Upper lobe of right lung (tissue), 1 donor: ENCODE results near the gene RTL3. TPM values are rescaled to one million over a fixed set of nuclear protein-coding genes. Genes with fewer than 3 reads are reported as not detected.

Experiments
- ATAC-seq: fragments of 200-7000 bp; cut with Tn5 transposase; one replicate; pipeline ENCODE4 v1.9.1; 2020; ENCODE audit warnings: mild to moderate bottlenecking, moderate library complexity
- DNase-seq: peaks from one replicate; pipeline ENCODE4 v3.0.0-alpha.2; 2020
- H3K27ac ChIP-seq: fragments of 200-600 bp; one replicate; pipeline ENCODE4 v1.8.0; 2022
- H3K27me3 ChIP-seq: fragments of 200-600 bp; one replicate; pipeline ENCODE4 v1.8.0; 2022; ENCODE audit warnings: mild to moderate bottlenecking
- H3K36me3 ChIP-seq: fragments of 200-600 bp; one replicate; pipeline ENCODE4 v1.8.0; 2022
- H3K4me1 ChIP-seq: fragments of 200-600 bp; one replicate; pipeline ENCODE4 v1.8.0; 2022
- H3K4me3 ChIP-seq: fragments of 200-600 bp; one replicate; pipeline ENCODE4 v1.8.0; 2022; ENCODE audit warnings: mild to moderate bottlenecking
- H3K9me3 ChIP-seq: fragments of 200-600 bp; one replicate; pipeline ENCODE4 v1.8.0; 2022
- intact Hi-C: fragments of 100-400 bp; cut with DNase I; formaldehyde crosslinking; loops from one replicate; pipeline ENCODE4 v1.11.0; 2022
- total RNA-seq: library from RNA; stranded (reverse); fragmentation: NEBNext Ultra II Directional; extraction: Animal tissue kit (Norgen Biotek cat#: 25700); gene quantifications from one replicate; pipeline ENCODE4 v1.2.1, GENCODE V29; 2021
- TF ChIP-seq, protein P1 (sequence below): fragments of 200-600 bp; IDR thresholded peaks from one replicate; pipeline ENCODE4 v1.8.0; 2022; ENCODE audit warnings: antibody characterized with exemption
- donor health status: DM: no; HTN: yes; CAD: no; lungs with severe emphysema.

Gene RTL3
- total RNA-seq, 1 donor from 2014 or later: not detected

DNA sequence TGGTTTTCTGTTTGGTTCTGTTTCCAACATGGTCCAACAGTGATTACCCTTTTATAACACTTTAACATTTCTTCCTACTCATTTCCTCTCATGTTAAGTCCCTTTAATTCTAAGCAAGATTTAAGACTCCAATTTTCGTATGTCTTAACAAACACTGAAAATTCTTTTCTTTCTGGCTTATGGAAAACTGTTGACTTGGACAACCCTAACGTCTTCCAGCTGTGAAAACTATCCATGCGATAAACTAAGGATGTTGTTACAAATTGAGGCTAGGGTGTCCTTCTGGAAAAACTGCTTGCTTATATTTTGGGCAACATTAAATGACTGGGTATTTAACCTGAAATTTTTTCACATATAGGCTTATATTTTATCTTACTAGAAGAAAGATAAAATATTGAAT is 33.9 kb upstream of the RTL3 start:
- DNase-seq: no peak
- Histone ChIP-seq H3K36me3 (no peaks in the 10 kb centered on the region), H3K4me3 (no peak overlapping the region), H3K4me1 (no peaks in the 10 kb centered on the region), H3K27me3 (no peaks in the 10 kb centered on the region), H3K9me3 (no peaks in the 10 kb centered on the region), H3K27ac (no peak overlapping the region)
- TF ChIP-seq, protein P1, sequence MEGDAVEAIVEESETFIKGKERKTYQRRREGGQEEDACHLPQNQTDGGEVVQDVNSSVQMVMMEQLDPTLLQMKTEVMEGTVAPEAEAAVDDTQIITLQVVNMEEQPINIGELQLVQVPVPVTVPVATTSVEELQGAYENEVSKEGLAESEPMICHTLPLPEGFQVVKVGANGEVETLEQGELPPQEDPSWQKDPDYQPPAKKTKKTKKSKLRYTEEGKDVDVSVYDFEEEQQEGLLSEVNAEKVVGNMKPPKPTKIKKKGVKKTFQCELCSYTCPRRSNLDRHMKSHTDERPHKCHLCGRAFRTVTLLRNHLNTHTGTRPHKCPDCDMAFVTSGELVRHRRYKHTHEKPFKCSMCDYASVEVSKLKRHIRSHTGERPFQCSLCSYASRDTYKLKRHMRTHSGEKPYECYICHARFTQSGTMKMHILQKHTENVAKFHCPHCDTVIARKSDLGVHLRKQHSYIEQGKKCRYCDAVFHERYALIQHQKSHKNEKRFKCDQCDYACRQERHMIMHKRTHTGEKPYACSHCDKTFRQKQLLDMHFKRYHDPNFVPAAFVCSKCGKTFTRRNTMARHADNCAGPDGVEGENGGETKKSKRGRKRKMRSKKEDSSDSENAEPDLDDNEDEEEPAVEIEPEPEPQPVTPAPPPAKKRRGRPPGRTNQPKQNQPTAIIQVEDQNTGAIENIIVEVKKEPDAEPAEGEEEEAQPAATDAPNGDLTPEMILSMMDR: no peak
- ATAC-seq: no peak
- intact Hi-C loops: no loop called here

- DNase-seq: no peak
- H3K4me1 ChIP-seq: no peaks in the 10 kb centered on the region
- H3K4me3 ChIP-seq: no peak overlapping the region
Measured at GRCh38 chrX:78687586-78687985, 28.5 kb upstream of the RTL3 start.

GRCh38 chrX:78673246-78673645 is 14.1 kb upstream of the RTL3 start:
- Histone ChIP-seq H3K36me3 (no peaks in the 10 kb centered on the region), H3K9me3 (no peaks in the 10 kb centered on the region), H3K27ac (no peak overlapping the region), H3K27me3 (no peaks in the 10 kb centered on the region), H3K4me1 (no peaks in the 10 kb centered on the region), H3K4me3 (no peak overlapping the region)
- DNase-seq (no peak), ATAC-seq (no peak)
- intact Hi-C loops: no loop called here
- TF ChIP-seq, protein P1: no peak

More at GRCh38 chrX:78687586-78687985, 28.5 kb upstream of the RTL3 start:
- Histone ChIP-seq H3K27me3 (no peaks in the 10 kb centered on the region), H3K27ac (no peak overlapping the region), H3K36me3 (no peaks in the 10 kb centered on the region), H3K9me3 (no peaks in the 10 kb centered on the region)
- ATAC-seq: no peak
- intact Hi-C loops: no loop called here
- TF ChIP-seq, protein P1: no peak

GRCh38 chrX:78665342-78665741 is 6.2 kb upstream of the RTL3 start:
- no peak for ATAC-seq
- intact Hi-C loops: no loop called here

DNA sequence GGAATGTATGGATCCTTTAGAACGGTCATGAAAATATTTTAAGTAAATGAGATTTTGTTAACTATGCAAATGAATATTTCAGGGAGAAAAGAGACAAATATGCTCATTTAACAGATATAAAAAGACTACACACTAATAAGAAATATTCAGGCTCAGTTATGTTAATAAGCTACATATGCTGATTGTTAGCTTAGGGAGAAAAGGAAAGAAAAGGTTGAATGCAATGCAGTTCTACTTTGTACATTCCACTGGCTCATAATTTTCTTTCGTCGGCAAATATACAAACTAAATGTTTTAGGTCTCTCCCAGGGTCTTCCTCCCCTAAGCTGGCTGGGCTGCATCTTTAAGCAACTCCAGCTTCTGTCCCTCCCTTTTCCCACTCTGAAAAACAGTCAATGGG is 2.7 kb upstream of the RTL3 start:
- Histone ChIP-seq H3K27ac (no peak overlapping the region), H3K27me3 (no peaks in the 10 kb centered on the region), H3K36me3 (no peaks in the 10 kb centered on the region), H3K9me3 (no peaks in the 10 kb centered on the region), H3K4me1 (no peaks in the 10 kb centered on the region), H3K4me3 (no peak overlapping the region)
- intact Hi-C loops: no loop called here
- TF ChIP-seq, protein P1: no peak
- no peak for DNase-seq
- ATAC-seq: no peak

More at GRCh38 chrX:78665342-78665741, 6.2 kb upstream of the RTL3 start:
- no peak for DNase-seq
- no peaks in the 10 kb centered on the region for H3K36me3 ChIP-seq
- no peaks in the 10 kb centered on the region for H3K4me1 ChIP-seq
- H3K27ac ChIP-seq: no peak overlapping the region
- H3K27me3 ChIP-seq: no peaks in the 10 kb centered on the region
- H3K4me3 ChIP-seq: no peak overlapping the region
- no peaks in the 10 kb centered on the region for H3K9me3 ChIP-seq
- TF ChIP-seq, protein P1: no peak

- H3K9me3 ChIP-seq: no peaks in the 10 kb centered on the region
- intact Hi-C loops: no loop called here
- no peak overlapping the region for H3K4me3 ChIP-seq
- DNase-seq (no peak), ATAC-seq (no peak)
- no peaks in the 10 kb centered on the region for H3K36me3 ChIP-seq
- TF ChIP-seq, protein P1: no peak
- no peaks in the 10 kb centered on the region for H3K4me1 ChIP-seq
- no peak overlapping the region for H3K27ac ChIP-seq
- H3K27me3 ChIP-seq: no peaks in the 10 kb centered on the region
Measured at GRCh38 chrX:78659955-78660354, 827 bp upstream of the RTL3 start.
